D721Med (cell line): ENCODE measurements around the gene RAB3C.

Experiments
- DNase-seq: peaks from one replicate; pipeline ENCODE4 v3.0.0; 2011; ENCODE audit warnings: low spot score; ENCODE audit not compliant: insufficient read length
- FAIRE-seq: peaks from 2 replicates; lab custom pipeline; 2011; peaks lifted over from hg19 to GRCh38; lab: Jason Lieb, UNC
- CTCF ChIP-seq: IDR thresholded peaks from 2 replicates; pipeline ENCODE4 v1.5.1; 2012; ENCODE audit warnings: mild to moderate bottlenecking, control low read depth; ENCODE audit not compliant: insufficient read depth; ENCODE audit errors: missing control alignments

RAB3C gene

GRCh38 chr5:58891086-58891970, 308.5 kb downstream of the RAB3C start:
- peak; percentile 84 for TF ChIP-seq CTCF

GRCh38 chr5:58891971-58892343, 309.1 kb downstream of the RAB3C start:
- no peak for DNase-seq
- FAIRE-seq = no peak
- no peak for TF ChIP-seq CTCF

More at GRCh38 chr5:58891086-58891970, 308.5 kb downstream of the RAB3C start:
- DNase-seq (peak; percentile 58), FAIRE-seq (peak; percentile 55)

- DNase-seq = no peak
- no peak for FAIRE-seq
- no peak for TF ChIP-seq CTCF
Measured at GRCh38 chr5:58893551-58893950, 310.7 kb downstream of the RAB3C start.

GRCh38 chr5:58898006-58898405, 315.1 kb downstream of the RAB3C start:
- TF ChIP-seq CTCF = no peak
- DNase-seq (no peak), FAIRE-seq (no peak)

- no peak for TF ChIP-seq CTCF
- FAIRE-seq (no peak), DNase-seq (no peak)
Measured at GRCh38 chr5:58898538-58898937, 315.7 kb downstream of the RAB3C start.

- no peak for FAIRE-seq
- TF ChIP-seq CTCF = no peak
- DNase-seq = no peak
Measured at GRCh38 chr5:58901271-58901670, 318.4 kb downstream of the RAB3C start.

- FAIRE-seq = no peak
- no peak for DNase-seq
- TF ChIP-seq CTCF = no peak
Measured at GRCh38 chr5:58902305-58902704, 319.4 kb downstream of the RAB3C start.
